GM13976 (cell line): ENCODE measurements around the gene TBATA.

ENCODE experiments used
- DNase-seq: peaks from one replicate; pipeline ENCODE4 v3.0.0; 2012; ENCODE audit warnings: low spot score
- CTCF ChIP-seq: IDR thresholded peaks from 2 replicates; pipeline ENCODE4 v1.5.1; 2012; ENCODE audit warnings: borderline replicate concordance, mild to moderate bottlenecking; ENCODE audit not compliant: insufficient read depth; ENCODE audit errors: extremely low read depth, missing control alignments, control extremely low read depth
- in situ Hi-C: fragments of 300-500 bp; cut with MboI; formaldehyde crosslinking; loops from one replicate; pipeline ENCODE4 v1.12.0; 2022; ENCODE audit warnings: low sequenced_read_pairs, mixed read lengths, inconsistent platforms; ENCODE audit not compliant: unreplicated experiment

TBATA gene

GRCh38 chr10:70747192-70747965, 37.8 kb downstream of the TBATA start:
- no peak for TF ChIP-seq CTCF
- DNase-seq = no peak
- in situ Hi-C loops = no loop called here

- TF ChIP-seq CTCF = no peak
- in situ Hi-C loops = no loop called here
- no peak for DNase-seq
These were observed 39.6 kb downstream of the TBATA start for GRCh38 chr10:70745555-70745954.

- no peak for TF ChIP-seq CTCF
- in situ Hi-C loops = no loop called here
- DNase-seq = no peak
These were observed 40.5 kb downstream of the TBATA start for GRCh38 chr10:70744617-70745143.

DNA sequence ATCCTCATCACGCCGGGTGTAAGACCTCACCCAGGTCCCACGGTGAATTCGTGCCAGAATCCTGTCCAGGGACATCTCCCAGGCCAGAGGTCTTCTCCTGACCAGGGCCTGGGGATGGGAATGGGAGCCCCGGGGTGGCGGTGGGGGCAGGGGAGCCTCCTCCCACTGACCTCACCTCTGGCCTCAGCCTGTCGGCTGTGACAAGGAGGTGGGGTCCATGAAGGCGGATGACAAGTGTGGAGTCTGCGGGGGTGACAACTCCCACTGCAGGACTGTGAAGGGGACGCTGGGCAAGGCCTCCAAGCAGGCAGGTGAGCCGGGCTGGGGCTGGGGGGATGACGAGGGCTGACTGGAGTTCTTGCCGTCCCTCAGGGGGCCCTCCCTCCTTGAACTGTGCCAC, 41.3 kb downstream of the TBATA start:
- TF ChIP-seq CTCF = no peak
- no peak for DNase-seq
- in situ Hi-C loops = no loop called here

DNA sequence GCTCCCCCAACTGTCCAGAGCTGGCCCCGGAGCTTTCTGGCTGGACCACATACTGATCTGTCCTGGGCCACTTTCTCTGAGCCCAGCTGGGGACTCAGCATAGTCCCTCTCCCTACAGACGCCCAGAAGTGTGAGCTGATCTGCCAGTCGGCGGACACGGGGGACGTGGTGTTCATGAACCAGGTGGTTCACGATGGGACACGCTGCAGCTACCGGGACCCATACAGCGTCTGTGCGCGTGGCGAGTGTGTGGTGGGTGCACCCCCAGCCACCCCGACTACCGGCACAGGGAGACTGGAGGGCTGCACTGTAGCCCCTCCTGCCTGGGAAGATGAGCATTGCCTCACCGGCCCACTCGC, 41.8 kb downstream of the TBATA start:
- TF ChIP-seq CTCF = no peak
- no peak for DNase-seq
- in situ Hi-C loops = no loop called here

GRCh38 chr10:70742537-70743429, 42.4 kb downstream of the TBATA start:
- no peak for TF ChIP-seq CTCF
- in situ Hi-C loops = no loop called here
- no peak for DNase-seq
